Liver (tissue), 9 donors: ENCODE measurements around the gene GALNT6. TPM values are rescaled to one million over a fixed set of nuclear protein-coding genes. Genes with fewer than 3 reads are reported as not detected.

Experiments used
- DNase-seq: peaks from one replicate; pipeline ENCODE4 v3.0.0-alpha.2; 2017; ENCODE audit warnings: low spot score
- H3K27ac ChIP-seq, 2 donors: one replicate each; pipeline ENCODE4 v1.7.0; 2013; ENCODE audit warnings: inconsistent platforms in 2 of 2, low read length in 2 of 2, control low read depth in 1 of 2, low read depth in 1 of 2, mild to moderate bottlenecking in 1 of 2
- H3K27me3 ChIP-seq, 4 donors: one replicate each; pipeline versions ENCODE4 v1.6.1 to v1.7.0; 2013; ENCODE audit warnings: low read length in 3 of 4, inconsistent platforms in 1 of 4, mild to moderate bottlenecking in 1 of 4, moderate library complexity in 1 of 4; ENCODE audit not compliant: control insufficient read depth in 4 of 4, insufficient read depth in 4 of 4
- H3K36me3 ChIP-seq, 4 donors: one replicate each; pipeline versions ENCODE4 v1.6.1 to v1.7.0; 2013; ENCODE audit warnings: low read length in 3 of 4, mild to moderate bottlenecking in 3 of 4, low read depth in 1 of 4, moderate library complexity in 1 of 4; ENCODE audit not compliant: control insufficient read depth in 4 of 4, insufficient read depth in 3 of 4
- H3K4me1 ChIP-seq, 4 donors: one replicate each; pipeline versions ENCODE4 v1.6.1 to v1.7.0; 2013; ENCODE audit warnings: low read length in 3 of 4, mild to moderate bottlenecking in 3 of 4, moderate library complexity in 1 of 4; ENCODE audit not compliant: control insufficient read depth in 4 of 4, insufficient read depth in 4 of 4
- H3K4me3 ChIP-seq, 3 donors: one replicate each; pipeline versions ENCODE4 v1.6.1 to v1.7.0; 2013; ENCODE audit warnings: low read length in 3 of 3, control low read depth in 1 of 3, low read depth in 1 of 3, mild to moderate bottlenecking in 1 of 3
- H3K9ac ChIP-seq, 2 donors: one replicate each; pipeline ENCODE4 v1.7.0; 2013; ENCODE audit warnings: low read length in 2 of 2, mild to moderate bottlenecking in 2 of 2, moderate library complexity in 2 of 2, control low read depth in 1 of 2, low read depth in 1 of 2
- H3K9me3 ChIP-seq, 4 donors: one replicate each; pipeline versions ENCODE4 v1.6.1 to v1.7.0; 2013; ENCODE audit warnings: low read length in 3 of 4; ENCODE audit not compliant: control insufficient read depth in 4 of 4
- CTCF ChIP-seq: fragments of 150-350 bp; IDR thresholded peaks from 2 replicates; pipeline ENCODE4 v1.5.1; 2017; ENCODE audit warnings: improper control_type of control experiment, low read depth, low read length; ENCODE audit not compliant: missing input control
- EGR1 ChIP-seq, 2 donors: IDR thresholded peaks; 2 replicates each; pipeline ENCODE4 v1.6.1; 2016 to 2018; ENCODE audit warnings: antibody characterized with exemption in 2 of 2, low read depth in 2 of 2
- FOXA1 ChIP-seq: IDR thresholded peaks from 2 replicates; pipeline ENCODE4 v1.6.1; 2016; ENCODE audit warnings: antibody characterized with exemption
- FOXA2 ChIP-seq: IDR thresholded peaks from 2 replicates; pipeline ENCODE4 v1.6.1; 2016; ENCODE audit warnings: antibody characterized with exemption
- GABPA ChIP-seq, 2 donors: IDR thresholded peaks in 1 of 2; conservative IDR thresholded peaks in 1 of 2; 2 replicates each; pipeline ENCODE4 v1.6.1; 2016; ENCODE audit warnings: antibody characterized with exemption in 2 of 2, mild to moderate bottlenecking in 1 of 2, moderate library complexity in 1 of 2
- HNF4A ChIP-seq, 2 donors: conservative IDR thresholded peaks; 2 replicates each; pipeline ENCODE4 v1.6.1; 2016; ENCODE audit warnings: antibody characterized with exemption in 2 of 2, mild to moderate bottlenecking in 2 of 2
- HNF4G ChIP-seq: IDR thresholded peaks from 2 replicates; pipeline ENCODE4 v1.6.1; 2016; ENCODE audit warnings: antibody characterized with exemption
- JUND ChIP-seq, 2 donors: IDR thresholded peaks; 2 replicates each; pipeline ENCODE4 v1.6.1; 2016; ENCODE audit warnings: antibody characterized with exemption in 2 of 2
- MAX ChIP-seq: IDR thresholded peaks from 2 replicates; pipeline ENCODE4 v1.6.1; 2016; ENCODE audit warnings: antibody characterized with exemption
- NR2F2 ChIP-seq: IDR thresholded peaks from 2 replicates; pipeline ENCODE4 v1.6.1; 2016; ENCODE audit warnings: antibody characterized with exemption
- RAD21 ChIP-seq, 2 donors: IDR thresholded peaks; 2 replicates each; pipeline ENCODE4 v1.6.1; 2016; ENCODE audit warnings: antibody characterized with exemption in 2 of 2, mild to moderate bottlenecking in 2 of 2
- REST ChIP-seq: IDR thresholded peaks from 2 replicates; pipeline ENCODE4 v1.6.1; 2016; ENCODE audit warnings: antibody characterized with exemption, mild to moderate bottlenecking
- RXRA ChIP-seq, 2 donors: IDR thresholded peaks; 2 replicates each; pipeline ENCODE4 v1.6.1; 2017 to 2018; ENCODE audit warnings: antibody characterized with exemption in 2 of 2, mild to moderate bottlenecking in 1 of 2
- SP1 ChIP-seq: IDR thresholded peaks from 2 replicates; pipeline ENCODE4 v1.6.1; 2018; ENCODE audit warnings: antibody characterized with exemption, mild to moderate bottlenecking
- YY1 ChIP-seq: IDR thresholded peaks from 2 replicates; pipeline ENCODE4 v1.6.1; 2016; ENCODE audit warnings: antibody characterized with exemption, mild to moderate bottlenecking
- WGBS: extraction: QIAGEN DNeasy Blood & Tissue Kit; methylation state at CpG from one replicate; pipeline ENCODE4 v1.1.7; 2013; 5-methylcytosine and 5-hydroxymethylcytosine counted together
- polyA plus RNA-seq, 2 donors: library from polyadenylated mRNA; stranded (reverse) in 1 of 2; unstranded in 1 of 2; fragments of 200-250 nt in 1 of 2; fragments of >200 nt in 1 of 2; fragmentation: Nextera tagmentation in 1 of 2; extraction: Ambion mirVana in 1 of 2; gene quantifications; one replicate each; pipeline versions ENCODE4 v1.2.1 to v1.2.3, GENCODE V29; 2013 to 2015
- total RNA-seq, 2 donors: library from RNA; depleted of rRNA; stranded (reverse); fragments of >200 nt; gene quantifications; one replicate each; pipeline ENCODE4 v1.2.3, GENCODE V29; 2014
- TF ChIP-seq, protein P1 (sequence below): IDR thresholded peaks from 2 replicates; pipeline ENCODE4 v1.6.1; 2016; ENCODE audit warnings: antibody characterized with exemption
- TF ChIP-seq, protein P2 (sequence below): IDR thresholded peaks from 2 replicates; pipeline ENCODE4 v1.6.1; 2016; ENCODE audit warnings: antibody characterized with exemption
- donor health status: healthy.
- donor health status: healthy.
- donor health status: healthy.
- donor health status: healthy.
- donor health status: healthy.

The GALNT6 gene
- total and polyA plus RNA-seq, 4 donors, result 0.40 to 24.1 (median 1.2) TPM

- Histone ChIP-seq H3K4me3 (no peak overlapping the region), H3K27ac (no peak overlapping the region), H3K9me3 (no peaks in the 10 kb centered on the region), H3K9ac (no peak overlapping the region), H3K36me3 (no peaks in the 10 kb centered on the region), H3K4me1 (no peaks in the 10 kb centered on the region), H3K27me3 (no peaks in the 10 kb centered on the region)
- no peak for TF ChIP-seq YY1
- TF ChIP-seq, protein P1, sequence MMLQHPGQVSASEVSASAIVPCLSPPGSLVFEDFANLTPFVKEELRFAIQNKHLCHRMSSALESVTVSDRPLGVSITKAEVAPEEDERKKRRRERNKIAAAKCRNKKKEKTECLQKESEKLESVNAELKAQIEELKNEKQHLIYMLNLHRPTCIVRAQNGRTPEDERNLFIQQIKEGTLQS, result no peak
- WGBS, result 74% methylated on average over 4 of the region's 4 CpGs
- no peak for DNase-seq
Measured at GRCh38 chr12:51334764-51335163, 56.4 kb downstream of the GALNT6 start.

DNA sequence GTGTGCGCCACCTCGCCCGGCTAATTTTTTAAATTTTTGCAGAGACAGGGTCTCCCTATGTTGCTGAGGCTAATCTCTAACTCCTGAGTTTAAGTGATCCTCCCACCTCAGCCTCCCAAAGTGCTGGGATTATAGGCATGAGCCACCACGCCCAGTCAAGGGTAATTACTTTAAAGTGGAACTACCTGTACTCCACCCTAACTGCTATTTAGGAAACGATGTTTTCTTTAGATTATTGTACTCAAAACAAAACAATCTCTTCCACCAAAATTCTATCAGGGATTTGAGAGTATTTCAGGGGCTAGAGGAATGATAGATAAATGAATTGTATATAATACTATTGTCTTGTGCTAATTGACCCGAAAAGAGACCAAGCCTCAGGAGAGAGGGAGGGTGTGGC, 57.7 kb downstream of the GALNT6 start:
- Histone ChIP-seq H3K9me3 (no peaks in the 10 kb centered on the region), H3K27ac (no peak overlapping the region), H3K4me1 (no peaks in the 10 kb centered on the region), H3K27me3 (no peaks in the 10 kb centered on the region), H3K4me3 (no peak overlapping the region), H3K36me3 (no peaks in the 10 kb centered on the region), H3K9ac (no peak overlapping the region)
- DNase-seq, result no peak
- TF ChIP-seq FOXA2 (no peak), RXRA (IDR thresholded peaks at IDR 0.05) (no peak), HNF4A (conservative IDR thresholded peaks at IDR 0.05) (no peak), NR2F2 (no peak), SP1 (no peak), MAX (no peak), REST (no peak), CTCF (no peak), FOXA1 (no peak), RAD21 (IDR thresholded peaks at IDR 0.05) (no peak), JUND (IDR thresholded peaks at IDR 0.05) (no peak), HNF4G (no peak), EGR1 (IDR thresholded peaks at IDR 0.05; ENCODE audit: low read depth in 2 of 2) (no peak), GABPA (IDR thresholded peaks at IDR 0.05 in 1 of 2, conservative IDR thresholded peaks at IDR 0.05 in 1 of 2) (no peak)
- TF ChIP-seq, protein P2, sequence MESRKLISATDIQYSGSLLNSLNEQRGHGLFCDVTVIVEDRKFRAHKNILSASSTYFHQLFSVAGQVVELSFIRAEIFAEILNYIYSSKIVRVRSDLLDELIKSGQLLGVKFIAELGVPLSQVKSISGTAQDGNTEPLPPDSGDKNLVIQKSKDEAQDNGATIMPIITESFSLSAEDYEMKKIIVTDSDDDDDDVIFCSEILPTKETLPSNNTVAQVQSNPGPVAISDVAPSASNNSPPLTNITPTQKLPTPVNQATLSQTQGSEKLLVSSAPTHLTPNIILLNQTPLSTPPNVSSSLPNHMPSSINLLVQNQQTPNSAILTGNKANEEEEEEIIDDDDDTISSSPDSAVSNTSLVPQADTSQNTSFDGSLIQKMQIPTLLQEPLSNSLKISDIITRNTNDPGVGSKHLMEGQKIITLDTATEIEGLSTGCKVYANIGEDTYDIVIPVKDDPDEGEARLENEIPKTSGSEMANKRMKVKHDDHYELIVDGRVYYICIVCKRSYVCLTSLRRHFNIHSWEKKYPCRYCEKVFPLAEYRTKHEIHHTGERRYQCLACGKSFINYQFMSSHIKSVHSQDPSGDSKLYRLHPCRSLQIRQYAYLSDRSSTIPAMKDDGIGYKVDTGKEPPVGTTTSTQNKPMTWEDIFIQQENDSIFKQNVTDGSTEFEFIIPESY, result no peak
- TF ChIP-seq, protein P1, result no peak
- WGBS, result 76% methylated on average over 6 of the region's 6 CpGs
